Fibroblast of skin of abdomen (primary cell): ENCODE data around the gene NBAS.
"Not testable (repeated sequence)": the region's sequence is repeated elsewhere in the genome, so short reads cannot be mapped to it uniquely, and the experiment has no call there.

Experiments used
- DNase-seq: peaks from one replicate; pipeline ENCODE4 v3.0.0-alpha.2; 2013

Gene NBAS

DNA sequence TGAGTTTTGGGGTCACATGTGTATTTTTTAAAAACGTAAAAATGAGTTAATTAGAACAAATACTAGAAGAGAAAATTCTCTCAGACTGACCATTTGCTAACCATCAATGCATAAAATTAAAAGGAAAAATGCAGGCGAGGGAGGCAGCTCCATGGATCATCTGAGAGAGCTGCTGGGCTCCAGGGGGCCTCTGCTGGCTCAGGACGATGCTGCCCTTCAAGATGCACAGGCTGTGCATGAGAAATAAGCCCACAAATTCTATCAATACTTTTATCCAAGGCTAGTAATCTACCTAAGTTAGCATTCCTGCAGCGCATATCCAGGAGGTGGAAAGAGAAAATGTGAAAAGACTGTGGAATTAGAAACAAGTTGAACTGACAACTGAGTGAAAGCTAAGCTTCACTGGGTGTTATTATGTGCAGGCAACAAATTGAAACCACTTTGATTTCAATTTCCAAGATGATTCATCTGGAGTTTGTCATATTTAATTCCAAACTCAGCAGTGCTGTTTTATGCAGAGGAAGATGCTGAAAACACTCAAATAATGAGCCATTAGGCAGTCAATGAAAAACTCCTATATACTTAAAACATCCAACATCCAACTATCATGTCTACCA, 261.1 kb downstream of the NBAS start:
- DNase-seq = no peak

- peak; percentile 67 for DNase-seq
Measured at GRCh38 chr2:15298770-15299169, 262.4 kb downstream of the NBAS start.

GRCh38 chr2:15293262-15293937, 267.7 kb downstream of the NBAS start:
- DNase-seq = no peak

- DNase-seq = no peak
Measured at GRCh38 chr2:15287447-15288184, 273.5 kb downstream of the NBAS start.

- no peak for DNase-seq
Measured at GRCh38 chr2:15284614-15285013, 276.5 kb downstream of the NBAS start.

GRCh38 chr2:15281681-15282080, 279.5 kb downstream of the NBAS start:
- no peak for DNase-seq

DNA sequence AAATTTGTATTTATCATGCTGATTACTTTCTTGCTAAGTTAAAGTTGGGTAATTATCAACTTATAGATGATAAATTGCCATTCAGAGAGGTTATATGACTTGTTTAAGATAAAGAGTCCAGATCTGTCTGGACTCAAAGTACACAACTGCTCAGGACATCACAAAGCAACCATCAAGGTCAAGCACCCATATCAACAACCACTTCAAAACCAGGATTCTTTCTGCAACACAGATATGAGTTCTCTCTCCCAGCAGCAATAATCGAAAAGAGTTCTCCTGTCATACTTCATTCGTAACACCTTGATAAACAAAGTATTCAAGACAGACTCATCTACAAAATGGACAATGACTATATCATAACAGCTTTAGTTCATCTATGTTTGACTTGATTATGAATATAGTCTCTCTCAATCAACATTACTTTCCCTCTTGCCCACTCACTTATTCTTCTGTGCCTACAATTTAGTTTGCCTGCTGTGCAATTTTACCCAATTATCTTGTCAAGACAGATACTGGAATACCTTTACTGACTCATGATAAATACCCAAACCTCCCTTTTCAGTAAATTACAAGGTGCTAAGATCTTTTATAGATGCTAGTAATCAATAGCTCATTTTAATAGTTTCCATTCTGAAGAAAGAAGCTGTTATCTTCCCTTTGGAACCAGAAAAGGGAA, 281.8 kb downstream of the NBAS start:
- no peak for DNase-seq

GRCh38 chr2:15278296-15278695, 282.8 kb downstream of the NBAS start:
- no peak for DNase-seq

- no peak for DNase-seq
Measured at GRCh38 chr2:15275346-15275745, 285.8 kb downstream of the NBAS start.

DNA sequence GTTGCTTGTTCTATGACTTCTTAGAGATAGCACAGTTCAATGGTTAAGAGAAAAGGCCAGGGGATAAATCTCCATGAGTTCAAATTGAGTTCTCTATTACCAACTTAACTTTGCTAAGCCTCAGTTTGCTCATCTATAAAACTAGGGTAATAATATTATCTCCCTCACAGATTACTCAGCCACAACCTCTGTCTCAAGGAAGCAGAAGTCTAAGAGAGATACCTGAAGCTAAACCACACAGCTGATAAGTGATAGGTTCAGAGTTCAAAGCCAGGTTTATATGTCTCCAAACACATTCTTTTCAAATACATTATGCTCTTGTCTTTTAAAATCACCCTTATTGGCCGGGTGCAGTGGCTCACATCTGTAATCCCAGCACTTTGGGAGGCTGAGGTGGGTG, 287.7 kb downstream of the NBAS start:
- DNase-seq = no peak

DNA sequence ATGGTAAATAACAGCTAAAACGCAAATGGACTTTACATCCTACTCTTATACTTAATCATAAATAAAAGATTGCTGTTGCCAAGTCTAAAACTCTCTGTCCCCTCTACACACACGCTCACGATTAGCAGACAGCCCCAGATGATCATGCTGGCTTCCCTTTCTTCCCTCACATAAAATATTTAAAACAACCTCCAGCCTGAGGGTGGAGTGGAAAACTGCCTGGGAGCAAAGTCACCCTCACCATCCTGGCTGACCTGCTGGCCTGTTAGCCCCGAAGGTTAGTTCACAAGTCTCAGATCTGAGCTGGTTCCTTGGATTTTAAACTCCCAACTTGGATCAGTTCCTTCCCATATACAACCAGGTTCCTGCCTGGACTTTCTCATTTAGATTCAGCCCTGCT, 288.2 kb downstream of the NBAS start:
- DNase-seq = no peak

GRCh38 chr2:15271941-15272542, 289.1 kb downstream of the NBAS start:
- DNase-seq = peak; percentile 37

- DNase-seq = peak; percentile 14
Measured at GRCh38 chr2:15271276-15271675, 289.9 kb downstream of the NBAS start.

- no peak for DNase-seq
Measured at GRCh38 chr2:15269043-15269442, 292.1 kb downstream of the NBAS start.

GRCh38 chr2:15265889-15266288, 295.2 kb downstream of the NBAS start:
- DNase-seq = no peak

GRCh38 chr2:15263976-15264685, 297.0 kb downstream of the NBAS start:
- DNase-seq = no peak

DNA sequence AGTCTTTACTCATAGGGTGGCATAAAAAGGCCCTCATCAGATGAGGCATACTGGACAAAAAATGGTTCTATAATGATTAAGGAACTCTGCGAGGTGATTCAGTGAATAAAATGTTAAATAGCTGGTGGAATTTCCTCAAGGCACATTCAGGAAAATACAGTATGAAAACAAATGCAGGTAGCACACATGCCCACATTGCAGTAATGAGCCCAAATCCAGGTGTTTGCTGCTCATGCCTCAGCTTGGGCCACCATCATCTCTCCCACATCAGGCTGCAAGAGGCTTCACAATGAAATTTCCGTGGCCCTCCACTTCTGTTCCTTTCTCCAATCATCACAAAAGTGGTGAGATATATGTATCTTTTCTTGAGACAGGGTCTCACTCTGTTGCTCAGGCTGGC, 298.3 kb downstream of the NBAS start:
- no peak for DNase-seq

GRCh38 chr2:15260835-15261234, 300.3 kb downstream of the NBAS start:
- DNase-seq = no peak

DNA sequence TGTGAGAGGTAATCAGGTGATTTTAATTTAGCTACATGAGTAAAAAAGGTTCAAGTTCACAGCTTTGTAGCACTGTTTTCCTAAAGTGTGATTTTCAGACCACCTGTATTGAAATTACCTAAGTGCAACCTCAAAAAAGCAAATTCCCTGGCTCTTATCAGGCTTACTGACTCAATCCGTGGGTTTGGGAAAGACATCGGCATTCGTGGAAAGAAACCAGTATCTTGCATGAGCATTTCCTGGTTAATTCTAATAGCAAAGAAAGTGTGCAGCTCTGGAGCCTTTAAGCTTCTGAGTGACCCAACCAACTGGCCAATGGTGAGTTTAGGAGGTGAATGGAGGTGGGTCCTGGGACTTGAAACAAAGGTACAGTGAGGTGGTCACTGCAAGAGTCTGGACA, 300.9 kb downstream of the NBAS start:
- DNase-seq = no peak

GRCh38 chr2:15259356-15259756, 301.8 kb downstream of the NBAS start:
- no peak for DNase-seq

DNA sequence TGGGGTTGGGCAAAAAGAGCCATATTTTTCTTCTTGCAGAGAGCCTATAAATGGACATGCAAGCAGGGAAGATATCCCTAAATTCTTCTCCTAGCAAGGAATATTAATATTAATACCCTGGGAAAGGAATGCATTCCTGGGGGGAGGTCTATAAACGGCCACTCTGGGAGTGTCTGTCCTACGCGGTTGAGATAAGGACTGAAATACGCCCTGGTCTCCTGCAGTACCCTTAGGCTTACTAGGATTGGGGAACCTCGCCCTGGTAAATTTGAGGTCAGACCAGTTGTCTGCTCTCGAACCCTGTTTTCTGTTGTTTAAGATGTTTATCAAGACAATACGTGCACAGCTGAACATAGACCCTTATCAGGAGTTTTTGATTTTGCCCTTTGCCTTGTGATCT, 302.7 kb downstream of the NBAS start:
- DNase-seq = not testable (repeated sequence)

- no peak for DNase-seq
Measured at GRCh38 chr2:15253835-15254286, 307.3 kb downstream of the NBAS start.
